K562 (cell line): ENCODE results near the gene PRKCE. TPM values are rescaled to one million over a fixed set of nuclear protein-coding genes. Genes with fewer than 3 reads are reported as not detected.

Source experiments
- ATAC-seq: fragments of 200-7000 bp; cut with Tn5 transposase; 3 replicates; pipeline ENCODE4 v1.9.1; 2020; ENCODE audit warnings: moderate library complexity
- BruUV-seq: library from RNA; stranded (reverse); fragments of 400-500 nt; replicated peaks from 2 replicates; lab custom pipeline; 2021; lab: Mats Ljungman, UMichigan
- CTCF ChIA-PET: fragments of 300-600 bp; formaldehyde crosslinking; extraction: SDS; loops from one replicate; lab custom pipeline; 2021; ENCODE audit warnings: low intra/inter-chr PET ratio; lab: Yijun Ruan, JAX
- POLR2A ChIA-PET: fragments of 300-600, 350-650 bp; sonication (Branson Sonifier 250); formaldehyde crosslinking; extraction: SDS; loops from one replicate; lab custom pipeline; 2021; ENCODE audit warnings: antibody characterized with exemption, inconsistent platforms; lab: Yijun Ruan, JAX
- DNase-seq, 4 experiments: peaks; one replicate each; pipeline versions ENCODE4 v3.0.0 to v3.0.0-alpha.2; 2011 to 2018; ENCODE audit warnings: low spot score in 3 of 4, mixed read lengths in 3 of 4; ENCODE audit errors: extremely low read depth in 1 of 4
- FAIRE-seq: peaks from 2 replicates; lab custom pipeline; 2011; peaks lifted over from hg19 to GRCh38; lab: Jason Lieb, UNC
- H2AFZ ChIP-seq: 2 replicates; pipeline ENCODE4 v1.6.0; 2011; ENCODE audit warnings: low read depth, low read length, control low read depth, inconsistent platforms
- H3K27ac ChIP-seq: fragments of 200-600 bp; 3 replicates; pipeline ENCODE4 v1.8.0; 2011; ENCODE audit warnings: low read depth, mild to moderate bottlenecking, control low read depth, inconsistent platforms, low read length, moderate library complexity, mixed read lengths; ENCODE audit errors: extremely low read depth
- H3K27me3 ChIP-seq, 2 experiments: fragments of 300-600 bp in 1 of 2; 2 replicates in 1 of 2; 3 replicates in 1 of 2; pipeline versions ENCODE4 v1.6.0 to v1.8.0; 2011; ENCODE audit warnings: inconsistent platforms in 2 of 2, low read length in 2 of 2, mild to moderate bottlenecking in 1 of 2, mixed read lengths in 1 of 2, moderate library complexity in 1 of 2; ENCODE audit not compliant: control insufficient read depth in 2 of 2, insufficient read depth in 2 of 2
- H3K36me3 ChIP-seq: fragments of 300-600 bp; 3 replicates; pipeline ENCODE4 v1.8.0; 2011; ENCODE audit warnings: mild to moderate bottlenecking, low read length, inconsistent platforms; ENCODE audit not compliant: control insufficient read depth, insufficient read depth
- H3K4me1 ChIP-seq, 2 experiments: fragments of 200-600 bp in 1 of 2; replicated peaks in 1 of 2; 2 replicates in 1 of 2; 3 replicates in 1 of 2; pipeline versions ENCODE4 v1.5.1 to v1.8.0; 2011; ENCODE audit warnings: inconsistent platforms in 2 of 2, low read length in 2 of 2, mild to moderate bottlenecking in 1 of 2, mixed read lengths in 1 of 2, moderate library complexity in 1 of 2; ENCODE audit not compliant: control insufficient read depth in 2 of 2, insufficient read depth in 2 of 2
- H3K4me2 ChIP-seq: 2 replicates; pipeline ENCODE4 v1.6.1; 2011; ENCODE audit warnings: low read length, control low read depth, inconsistent platforms, mixed read lengths; ENCODE audit not compliant: insufficient read depth
- H3K4me3 ChIP-seq: fragments of 200-600 bp; sonication (generic), shearing (Covaris generic); 2 replicates; pipeline ENCODE4 v1.5.1; 2016; ENCODE audit warnings: control low read depth, inconsistent platforms
- H3K79me2 ChIP-seq: fragments of 200-600 bp; 3 replicates; pipeline ENCODE4 v1.8.0; 2011; ENCODE audit warnings: low read length, inconsistent platforms; ENCODE audit not compliant: control insufficient read depth, insufficient read depth
- H3K9ac ChIP-seq, 2 experiments: 2 replicates each; pipeline versions ENCODE4 v1.6.0 to v1.6.1; 2011; ENCODE audit warnings: low read depth in 2 of 2, low read length in 2 of 2, control low read depth in 1 of 2, inconsistent platforms in 1 of 2, mild to moderate bottlenecking in 1 of 2, mixed read lengths in 1 of 2; ENCODE audit not compliant: insufficient read depth in 1 of 2
- H3K9me1 ChIP-seq: one replicate; pipeline ENCODE4 v1.6.0; 2011; ENCODE audit warnings: inconsistent platforms, mild to moderate bottlenecking, low read length, moderate library complexity; ENCODE audit not compliant: control insufficient read depth, insufficient read depth
- H3K9me3 ChIP-seq: replicated peaks from 2 replicates; pipeline ENCODE4 v1.5.1; 2011; ENCODE audit warnings: low read depth, low read length, inconsistent platforms; ENCODE audit not compliant: control insufficient read depth, insufficient read depth
- H4K20me1 ChIP-seq: replicated peaks from 2 replicates; pipeline ENCODE4 v1.6.1; 2011; ENCODE audit warnings: low read length, inconsistent platforms, mixed read lengths; ENCODE audit not compliant: control insufficient read depth, insufficient read depth
- KLF10 ChIP-seq: fragments of 250-450 bp; sonication (Bioruptor Pico); IDR thresholded peaks from 2 replicates; pipeline ENCODE4 v1.6.1; 2021; ENCODE audit warnings: matching md5 sums
- KLF6 ChIP-seq: fragments of 250-450 bp; sonication (Bioruptor Pico); IDR thresholded peaks from 2 replicates; pipeline ENCODE4 v1.4.0; 2020; ENCODE audit warnings: mild to moderate bottlenecking, moderate library complexity, borderline replicate concordance
- LARP7 ChIP-seq: fragments of 450-650 bp; IDR thresholded peaks from 2 replicates; pipeline ENCODE4 v1.6.1; 2016
- MEF2A ChIP-seq: IDR thresholded peaks from 2 replicates; pipeline ENCODE4 v1.6.1; 2011; ENCODE audit warnings: low read depth, mild to moderate bottlenecking, low read length, moderate library complexity; ENCODE audit not compliant: control insufficient read depth
- PTRF ChIP-seq: fragments of 450-650 bp; IDR thresholded peaks from 2 replicates; pipeline ENCODE4 v1.6.1; 2016; ENCODE audit warnings: mild to moderate bottlenecking, missing genetic modification characterization, missing compliant biosample characterization
- RNF219 ChIP-seq: fragments of 250-450 bp; sonication (Bioruptor Pico); IDR thresholded peaks from 2 replicates; pipeline ENCODE4 v1.5.0; 2022; ENCODE audit warnings: mild to moderate bottlenecking
- SFPQ ChIP-seq: fragments of 200-400 bp; formaldehyde crosslinking; IDR thresholded peaks from 2 replicates; pipeline ENCODE4 v1.6.1; 2017; ENCODE audit warnings: mild to moderate bottlenecking, low read depth, low read length, moderate library complexity
- SMARCA4 ChIP-seq: fragments of 450-650 bp; IDR thresholded peaks from 2 replicates; pipeline ENCODE4 v1.6.1; 2016
- ZNF24 ChIP-seq: fragments of 450-650 bp; IDR thresholded peaks from 2 replicates; pipeline ENCODE4 v1.6.1; 2016
- ZNF318 ChIP-seq, 2 experiments: fragments of 450-650 bp; IDR thresholded peaks; 2 replicates each; pipeline ENCODE4 v1.6.1; 2016; ENCODE audit warnings: mild to moderate bottlenecking in 2 of 2, borderline replicate concordance in 1 of 2, low read depth in 1 of 2, moderate library complexity in 1 of 2
- WGBS: fragments of 100-300 bp; shearing (Covaris generic); methylation state at CpG from one replicate; pipeline ENCODE4 v1.1.6; 2016; ENCODE audit warnings: low coverage, mixed read lengths; ENCODE audit not compliant: insufficient coverage; ENCODE audit errors: missing lambda C conversion rate; 5-methylcytosine and 5-hydroxymethylcytosine counted together
- in situ Hi-C: fragments of 300-500 bp; cut with MboI; formaldehyde crosslinking; loops from 4 replicates; pipeline ENCODE4 v1.15.0; 2018; ENCODE audit warnings: inconsistent platforms, mixed read lengths
- intact Hi-C: fragments of 100-400 bp; cut with micrococcal nuclease; formaldehyde crosslinking; loops from 2 replicates; pipeline ENCODE4 v1.14.2; 2022
- polyA plus RNA-seq, 8 experiments: library from polyadenylated mRNA; depleted of rRNA in 4 of 8; stranded (reverse) in 5 of 8; unstranded in 3 of 8; fragments of >200 nt; fragmentation: Nextera tagmentation in 2 of 8; fragmentation: Illumina TruSeq in 1 of 8; extraction: Ambion mirVana in 2 of 8; extraction: Trizol in 1 of 8; gene quantifications; 2 replicates each; pipeline versions ENCODE4 v1.2.1 to v1.2.3, GENCODE V29; 2011 to 2014; ENCODE audit warnings: inconsistent platforms in 1 of 8, missing spikeins in 1 of 8
- total RNA-seq, 7 experiments: library from RNA; depleted of rRNA in 6 of 7; stranded (reverse); fragments of >200 nt in 6 of 7; fragmentation: Illumina TruSeq in 2 of 7; extraction: Trizol in 2 of 7; gene quantifications; 2 replicates each; pipeline versions ENCODE4 v1.2.1 to v1.2.3, GENCODE V29; 2011 to 2021; ENCODE audit warnings: low replicate concordance in 1 of 7

PRKCE gene
- total and polyA plus RNA-seq, 9 of the 15 experiments (the other 6 are each of a cell fraction or from before 2014, with no cell fraction given), result 0.06 to 1.0 (median 0.22) TPM; not detected in 1

GRCh38 chr2:46003903-46004473 is 352.5 kb downstream of the PRKCE start:
- whole genome bisulfite sequencing, result 0% methylated on average over 9 of the region's 9 CpGs
- 0 out of 2 replicates have a peak, but pooled peaks cover 2% of the 10 kb centered on the region for H4K20me1 ChIP-seq
- TF ChIP-seq LARP7, result no peak
- no peak for TF ChIP-seq ZNF318 (IDR thresholded peaks at IDR 0.05; ENCODE audit: borderline replicate concordance in 1 of 2, low read depth in 1 of 2)
- TF ChIP-seq KLF10, result no peak
- TF ChIP-seq KLF6, result no peak
- TF ChIP-seq MEF2A, result no peak
- TF ChIP-seq SMARCA4, result no peak
- TF ChIP-seq PTRF (tag), result no peak
- no peak for TF ChIP-seq RNF219 (CRISPR knock-in tag)
- no peak for TF ChIP-seq ZNF24
- TF ChIP-seq SFPQ, result no peak

More at GRCh38 chr2:46003903-46004473, 352.5 kb downstream of the PRKCE start:
- Histone ChIP-seq H3K4me1 (no peaks in the 10 kb centered on the region), H3K4me2 (no peak overlapping the region), H3K9ac (no peak overlapping the region), H3K9me1 (no peaks in the 10 kb centered on the region), H3K27ac (no peak overlapping the region), H3K36me3 (no peaks in the 10 kb centered on the region), H3K27me3 (peaks cover 23 to 39% of the 10 kb centered on the region in 2 experiments), H3K4me3 (no peak overlapping the region), H3K79me2 (no peaks in the 10 kb centered on the region), H3K9me3 (no peaks in the 10 kb centered on the region), H2AFZ (no peak overlapping the region)
- FAIRE-seq, result no peak
- ChIA-PET POLR2A (no interaction called here), CTCF (no interaction called here)
- in situ Hi-C loops, result no loop called here
- DNase-seq, result no peak
- intact Hi-C loops, result no loop called here
- ATAC-seq, result no peak
- BruUV-seq, result no TSS peak
